NOMO-1 (cell line): Measurements from ENCODE around the gene PTBP3.

Experiments
- DNase-seq, 2 experiments: peaks; one replicate each; lab custom pipeline; 2025; ENCODE audit not compliant: unreplicated experiment in 2 of 2; lab: John Stamatoyannopoulos, UW

PTBP3 gene

DNA sequence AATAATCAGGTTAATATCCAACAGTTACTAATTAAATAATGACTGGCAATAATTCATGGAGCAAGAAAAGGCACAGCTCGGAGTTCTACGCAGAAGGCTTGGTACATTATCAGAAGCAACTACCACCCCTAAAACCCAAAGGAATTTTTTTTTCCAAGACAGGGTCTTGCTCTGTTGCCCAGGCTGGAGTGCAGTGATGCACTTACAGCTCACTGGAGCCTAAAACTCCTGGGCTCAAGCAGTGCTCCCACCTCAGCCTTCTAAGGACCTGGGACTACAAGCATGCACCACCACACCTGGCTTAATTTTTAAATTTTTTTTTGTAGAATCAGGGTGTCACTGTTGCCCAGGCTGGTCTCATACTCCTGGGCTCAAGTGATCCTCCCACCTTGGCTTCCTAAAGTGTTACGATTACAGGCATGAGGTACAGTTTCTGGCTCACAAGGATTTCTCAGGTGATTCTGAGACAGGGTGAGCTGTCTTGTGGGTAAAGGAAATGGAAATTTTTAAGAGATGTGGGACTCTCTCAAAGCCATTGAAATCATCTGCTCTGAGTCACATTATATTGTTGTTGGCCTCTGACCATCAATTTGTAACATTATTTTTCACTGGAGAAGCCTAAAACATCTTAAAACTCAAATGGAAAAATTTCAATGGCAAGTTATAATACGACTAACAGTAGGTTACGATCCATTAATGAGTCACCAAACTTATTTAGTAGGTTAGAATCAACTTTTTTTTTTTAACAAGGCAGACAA, 26.8 kb upstream of the PTBP3 start:
- no peak for DNase-seq

DNA sequence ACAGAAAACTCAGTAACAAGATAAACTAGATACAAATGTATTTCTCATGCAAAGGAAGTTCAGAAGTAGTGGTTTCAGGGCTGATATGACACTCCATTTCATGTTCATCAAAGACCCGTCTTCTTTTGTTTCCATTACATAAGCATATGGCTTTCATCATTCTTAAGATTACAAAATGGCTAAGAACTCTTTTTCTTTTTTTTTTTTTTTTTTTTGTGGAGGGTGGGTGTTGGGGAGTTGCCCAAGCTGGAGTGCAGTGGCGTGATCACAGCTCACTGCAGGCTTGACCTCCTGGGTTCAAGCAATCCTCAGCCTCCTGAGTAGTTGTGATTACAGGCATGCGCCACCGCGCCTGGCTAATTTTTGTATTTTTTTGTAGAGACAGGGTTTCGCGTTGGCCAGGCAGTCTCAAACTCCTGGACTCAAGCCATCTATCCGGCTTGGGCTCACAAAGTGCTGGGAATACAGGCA, 22.0 kb upstream of the PTBP3 start:
- DNase-seq: no peak

DNA sequence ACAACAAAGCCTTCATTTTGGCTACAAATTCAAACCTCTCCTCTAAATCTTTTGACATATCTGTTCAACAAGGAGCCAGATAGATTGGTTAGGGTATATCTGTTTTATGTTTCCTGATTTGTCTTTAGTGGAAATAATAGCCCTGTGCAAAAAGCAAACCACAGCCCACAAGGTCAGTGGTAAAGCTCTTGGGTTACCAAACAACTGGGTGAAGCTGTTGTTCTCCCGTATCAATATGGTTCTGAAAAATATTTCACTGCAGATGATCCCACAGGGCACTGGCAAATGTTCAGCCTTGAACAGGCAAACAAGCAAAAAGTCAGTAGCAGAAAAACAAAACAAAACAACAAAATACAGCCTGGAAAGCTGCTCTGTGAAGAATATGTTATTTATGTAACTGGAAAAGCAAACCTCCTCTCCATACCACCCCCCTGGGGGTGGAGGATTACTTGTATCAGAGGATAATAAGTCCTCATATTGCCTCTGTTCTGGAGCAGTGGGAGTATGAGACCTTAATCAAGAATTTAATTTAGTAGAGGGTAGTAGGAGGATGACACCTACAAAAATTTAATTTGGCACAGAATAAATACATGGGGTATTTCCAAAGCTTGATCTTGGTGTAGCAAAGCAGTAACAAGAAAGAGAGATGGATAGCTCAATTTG, 20.8 kb upstream of the PTBP3 start:
- no peak for DNase-seq

- DNase-seq: no peak
Observed at GRCh38 chr9:112352209-112352608, 18.8 kb upstream of the PTBP3 start.

DNA sequence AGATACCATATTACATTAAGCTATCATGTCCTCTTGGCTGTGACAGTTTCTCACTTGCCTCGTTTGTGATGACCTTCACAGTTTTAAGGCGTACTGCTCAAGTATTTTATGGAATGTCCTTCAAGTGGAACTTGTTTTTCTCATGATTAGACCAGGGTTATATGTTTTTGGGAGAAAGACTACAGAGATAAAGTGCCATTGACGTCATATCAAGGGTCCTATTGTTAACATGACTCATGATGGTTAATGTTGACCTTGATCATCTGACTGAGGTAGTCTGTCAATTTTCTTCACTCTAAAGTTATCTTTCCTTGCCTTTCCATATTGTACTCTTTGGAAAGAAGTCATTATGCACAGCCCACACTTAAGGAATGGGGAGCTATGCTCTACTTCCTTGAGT, 17.8 kb upstream of the PTBP3 start:
- no peak for DNase-seq

DNA sequence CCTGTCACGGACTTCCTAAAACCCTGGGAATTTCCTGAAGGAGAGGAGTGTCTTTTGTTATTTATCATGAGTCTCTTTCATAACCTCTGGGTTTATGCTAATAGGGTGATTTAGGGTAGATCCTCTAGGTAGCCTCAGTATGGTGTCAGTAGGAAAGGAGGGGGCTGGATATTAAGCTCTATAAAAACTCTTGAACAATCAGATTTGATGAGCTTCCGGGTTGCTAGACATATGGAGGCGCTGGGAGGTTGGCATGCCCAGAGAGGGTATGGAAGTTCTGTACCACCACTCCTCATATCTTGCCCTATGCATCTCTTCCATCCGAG, 15.6 kb upstream of the PTBP3 start:
- no peak for DNase-seq

GRCh38 chr9:112348257-112349007, 15.0 kb upstream of the PTBP3 start:
- no peak for DNase-seq

- DNase-seq: no peak
Observed at GRCh38 chr9:112341730-112342129, 8.3 kb upstream of the PTBP3 start.

DNA sequence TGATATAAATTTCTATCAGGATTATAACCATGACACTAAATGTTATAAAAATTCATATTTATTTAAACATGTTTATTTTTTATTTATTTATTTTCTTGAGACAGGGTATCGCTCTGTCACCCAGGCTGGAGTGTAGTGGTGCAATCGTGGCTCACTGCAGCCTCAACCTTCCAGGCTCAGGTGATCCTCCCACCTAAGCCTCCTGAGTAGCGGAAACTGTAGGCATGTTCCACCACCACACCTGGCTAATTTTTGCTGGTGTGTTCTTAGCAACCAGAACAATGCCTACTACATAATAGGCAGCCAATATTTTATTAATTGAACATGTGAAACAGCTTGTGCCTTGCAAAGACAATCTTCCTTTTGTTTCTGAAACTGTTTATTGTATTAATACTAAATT, 6.5 kb upstream of the PTBP3 start:
- no peak for DNase-seq

GRCh38 chr9:112338561-112338960, 5.1 kb upstream of the PTBP3 start:
- no peak for DNase-seq

DNA sequence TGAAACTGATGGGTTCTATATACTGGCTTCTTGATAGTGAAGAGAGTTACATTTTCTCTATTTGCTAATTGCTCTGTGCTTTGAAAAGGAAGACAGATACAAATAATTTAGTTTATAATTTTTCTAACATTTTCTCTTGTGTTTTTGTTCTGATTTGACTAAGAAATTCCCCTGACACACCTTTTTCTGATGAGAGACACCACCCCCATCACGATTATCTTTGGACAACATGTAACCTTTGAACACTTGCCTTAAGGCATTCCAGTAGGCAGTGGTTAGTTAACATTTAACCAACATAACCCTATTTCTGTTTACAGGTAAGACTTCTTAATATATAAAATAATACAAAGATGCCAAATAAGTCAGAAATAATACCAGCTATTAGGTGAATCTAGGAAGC, 4.1 kb upstream of the PTBP3 start:
- no peak for DNase-seq

- peak; percentile 3 to 76 for DNase-seq
Observed at GRCh38 chr9:112334432-112334841, 1.0 kb upstream of the PTBP3 start.

- DNase-seq: peak; percentile 89 to 96
Observed at GRCh38 chr9:112333639-112334431, 416 bp upstream of the PTBP3 start.

GRCh38 chr9:112332674-112332976, 794 bp downstream of the PTBP3 start:
- DNase-seq: peak in 1 of 2 experiments; percentile 74

- no peak for DNase-seq
Observed at GRCh38 chr9:112332214-112332613, 1.2 kb downstream of the PTBP3 start.

DNA sequence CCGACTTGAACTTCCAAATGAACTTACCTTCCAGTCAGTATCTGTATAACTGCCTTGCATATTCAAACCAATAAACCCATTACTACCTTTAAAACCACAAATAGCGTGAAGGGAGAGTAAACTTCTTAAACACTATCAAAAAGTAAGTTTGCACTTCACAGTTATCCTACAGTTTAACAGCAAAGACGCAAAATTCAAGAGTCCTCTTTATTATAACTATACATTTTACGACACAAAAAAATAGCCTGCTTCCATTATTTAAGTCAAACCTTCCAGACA, 1.8 kb downstream of the PTBP3 start:
- DNase-seq: no peak

DNA sequence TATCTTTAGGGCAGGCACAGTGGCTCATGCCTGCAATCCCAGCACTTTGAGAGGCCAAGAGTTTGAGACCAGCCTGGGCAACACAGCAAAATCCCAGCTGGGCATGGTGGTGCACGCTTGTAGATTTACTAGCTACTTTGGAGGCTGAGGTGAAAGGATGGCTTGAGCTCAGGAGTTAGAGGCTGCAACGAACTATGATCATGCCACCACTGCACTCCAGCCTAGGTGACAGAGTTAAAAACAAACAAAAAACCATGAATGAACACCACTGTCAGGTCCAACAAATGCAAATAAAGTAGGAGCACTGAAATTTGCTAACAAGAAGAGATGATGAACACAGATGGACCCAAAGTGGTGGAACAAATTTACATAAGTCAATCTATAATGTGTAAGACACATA, 4.9 kb downstream of the PTBP3 start:
- DNase-seq: no peak

- DNase-seq: peak in 1 of 2 experiments; percentile 12
Observed at GRCh38 chr9:112327718-112328450, 5.5 kb downstream of the PTBP3 start.

GRCh38 chr9:112326194-112326593, 7.2 kb downstream of the PTBP3 start:
- DNase-seq: no peak

- DNase-seq: no peak
Observed at GRCh38 chr9:112325600-112325999, 7.8 kb downstream of the PTBP3 start.

DNA sequence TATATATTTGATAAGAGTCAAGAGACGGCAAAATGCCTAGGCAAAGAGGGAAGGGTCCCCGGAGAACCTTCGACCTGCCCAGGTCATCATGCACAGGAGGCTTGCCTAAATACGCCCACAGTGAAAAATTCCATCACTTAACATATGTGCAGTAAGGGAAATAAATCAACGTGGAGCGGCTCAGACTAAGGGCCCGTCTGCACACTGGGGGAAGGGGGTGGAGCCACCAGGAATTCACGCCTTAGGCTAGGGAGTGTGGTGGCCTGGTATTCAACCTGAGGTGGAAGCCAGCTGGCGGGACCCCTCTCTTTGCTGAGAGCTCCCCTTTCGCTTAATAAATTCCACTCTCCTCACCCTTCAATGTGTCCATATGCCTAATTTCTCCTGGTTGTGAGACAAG, 8.3 kb downstream of the PTBP3 start:
- no peak for DNase-seq
